ENCODE results near the gene INTS11.
A peak's percentile ranks its signal among the peaks of the same experiment; 100 is the strongest.

INTS11 gene

GRCh38 chr1:1348420-1349255 lies 24.2 kb upstream of the INTS11 start (continued):
- TF ChIP-seq ZNF776 (tag by site-specific recombination; IDR thresholded peaks at IDR 0.05; ENCODE audit: borderline replicate concordance) (no peak), ZNF561 (tag by site-specific recombination; IDR thresholded peaks at IDR 0.05; ENCODE audit: borderline replicate concordance) (no peak; the same call in 1 of the 2 replicates), ZNF335 (tag by site-specific recombination; conservative IDR thresholded peaks at IDR 0.05) (peak; percentile 64), MEIS1 (CRISPR knock-in tag; IDR thresholded peaks at IDR 0.05; ENCODE audit: borderline replicate concordance) (no peak), ZNF19 (tag by site-specific recombination; IDR thresholded peaks at IDR 0.05; ENCODE audit: low read depth) (no peak), KLF8 (tag by site-specific recombination; IDR thresholded peaks at IDR 0.05) (no peak), ZNF571 (tag by site-specific recombination; IDR thresholded peaks at IDR 0.05) (no peak), ZBTB1 (tag by site-specific recombination; IDR thresholded peaks at IDR 0.05) (0 out of 2 replicates have a peak, but pooled peaks have one; percentile 21), ZNF670 (tag by site-specific recombination; IDR thresholded peaks at IDR 0.05; ENCODE audit: low read depth) (no peak), SP2 (tag by site-specific recombination; IDR thresholded peaks at IDR 0.05) (no peak), HOXD13 (CRISPR knock-in tag; IDR thresholded peaks at IDR 0.05; ENCODE audit: borderline replicate concordance) (no peak)
- TF ChIP-seq, protein P1, sequence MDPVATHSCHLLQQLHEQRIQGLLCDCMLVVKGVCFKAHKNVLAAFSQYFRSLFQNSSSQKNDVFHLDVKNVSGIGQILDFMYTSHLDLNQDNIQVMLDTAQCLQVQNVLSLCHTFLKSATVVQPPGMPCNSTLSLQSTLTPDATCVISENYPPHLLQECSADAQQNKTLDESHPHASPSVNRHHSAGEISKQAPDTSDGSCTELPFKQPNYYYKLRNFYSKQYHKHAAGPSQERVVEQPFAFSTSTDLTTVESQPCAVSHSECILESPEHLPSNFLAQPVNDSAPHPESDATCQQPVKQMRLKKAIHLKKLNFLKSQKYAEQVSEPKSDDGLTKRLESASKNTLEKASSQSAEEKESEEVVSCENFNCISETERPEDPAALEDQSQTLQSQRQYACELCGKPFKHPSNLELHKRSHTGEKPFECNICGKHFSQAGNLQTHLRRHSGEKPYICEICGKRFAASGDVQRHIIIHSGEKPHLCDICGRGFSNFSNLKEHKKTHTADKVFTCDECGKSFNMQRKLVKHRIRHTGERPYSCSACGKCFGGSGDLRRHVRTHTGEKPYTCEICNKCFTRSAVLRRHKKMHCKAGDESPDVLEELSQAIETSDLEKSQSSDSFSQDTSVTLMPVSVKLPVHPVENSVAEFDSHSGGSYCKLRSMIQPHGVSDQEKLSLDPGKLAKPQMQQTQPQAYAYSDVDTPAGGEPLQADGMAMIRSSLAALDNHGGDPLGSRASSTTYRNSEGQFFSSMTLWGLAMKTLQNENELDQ (tag by site-specific recombination; IDR thresholded peaks at IDR 0.05; ENCODE audit: low read depth) = no peak

DNA sequence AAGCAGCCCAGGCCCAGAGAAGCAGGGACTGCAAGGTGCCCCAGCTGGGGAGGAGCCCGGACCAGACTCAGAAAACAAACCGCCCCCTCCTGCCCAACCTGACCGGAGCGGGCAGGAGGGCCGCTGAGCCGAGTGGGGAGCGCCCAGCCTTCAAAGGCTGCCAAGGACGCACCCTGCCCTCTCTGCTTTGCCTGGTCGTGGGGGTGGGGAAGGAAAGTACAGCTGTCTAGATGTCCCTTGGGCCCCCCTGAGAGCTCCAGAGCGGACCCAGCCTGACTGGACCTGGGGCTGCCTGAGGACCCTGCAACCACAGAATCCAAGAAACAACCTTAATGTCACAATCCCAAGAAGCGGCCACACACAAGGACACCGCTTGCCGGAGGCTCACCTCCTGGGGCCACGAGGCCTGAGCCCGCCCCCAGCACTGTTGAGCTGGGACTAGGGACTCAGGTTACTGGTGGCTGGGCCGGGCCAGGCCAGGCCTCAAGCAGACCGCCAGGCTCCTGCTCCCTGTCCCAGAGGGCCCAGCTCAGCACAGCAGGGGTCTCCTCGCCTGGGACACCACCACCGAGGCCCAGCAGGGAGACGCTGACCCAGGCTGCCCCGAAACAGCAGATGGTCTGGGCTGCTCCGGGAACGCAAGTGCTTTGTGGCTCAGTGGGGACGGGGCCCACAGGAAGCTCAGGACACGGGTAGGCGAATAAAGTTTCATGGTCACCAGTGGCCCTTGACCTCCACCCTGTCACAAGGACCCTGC lies 23.4 kb upstream of the INTS11 start:
- no peaks in the 10 kb centered on the region for H3K9me3 ChIP-seq (ENCODE audit: control insufficient read depth, insufficient read depth, low read depth, low read length)
- peaks cover 7% of the 10 kb centered on the region for H3K4me1 ChIP-seq (ENCODE audit: control insufficient read depth, insufficient read depth, low read length)
- H3K4me3 ChIP-seq (ENCODE audit: low read depth, low read length) = peak overlapping the region; percentile 64
- CTCF ChIA-PET = interaction anchor here (0.6 to 3.5 kb wide), 7 partner anchors 21 to 191 kb away, joined by 3 to 18 read pairs (median 4); no protein-coding TSS in a partner anchor
- H3K27ac ChIP-seq (ENCODE audit: extremely low read depth, low read depth, low read length) = peak overlapping the region; percentile 87
- peaks cover 0 to 18% of the 10 kb centered on the region in 2 experiments; a peak in 1 of 3 replicates for H3K36me3 ChIP-seq (ENCODE audit: control insufficient read depth in 2 of 2, insufficient read depth in 1 of 2, low read length in 2 of 2)
- POLR2A ChIA-PET = interaction anchor here (0.5 to 1.6 kb wide), 9 partner anchors 9 to 335 kb away, joined by 3 to 10 read pairs (median 4); partner anchors contain the start of genes AURKAIP1 and CCNL2
- peak; percentile 98 for TF ChIP-seq ZIC2 (tag by site-specific recombination; IDR thresholded peaks at IDR 0.05)
- peak; percentile 73; the same call in 1 of the 2 replicates for TF ChIP-seq BCL11B (tag by site-specific recombination; IDR thresholded peaks at IDR 0.05; ENCODE audit: low read depth)
- TF ChIP-seq SCRT1 (tag by site-specific recombination; IDR thresholded peaks at IDR 0.05; ENCODE audit: borderline replicate concordance) = no peak
- 0 out of 2 replicates have a peak, but pooled peaks have one; percentile 45 for TF ChIP-seq ZFP37 (tag by site-specific recombination; IDR thresholded peaks at IDR 0.05)
- TF ChIP-seq GLIS2 (tag by site-specific recombination; IDR thresholded peaks at IDR 0.05) = peak; percentile 94
- no peak for TF ChIP-seq ZBTB7A (tag by site-specific recombination; IDR thresholded peaks at IDR 0.05; ENCODE audit: low read depth)
- TF ChIP-seq, protein P2, sequence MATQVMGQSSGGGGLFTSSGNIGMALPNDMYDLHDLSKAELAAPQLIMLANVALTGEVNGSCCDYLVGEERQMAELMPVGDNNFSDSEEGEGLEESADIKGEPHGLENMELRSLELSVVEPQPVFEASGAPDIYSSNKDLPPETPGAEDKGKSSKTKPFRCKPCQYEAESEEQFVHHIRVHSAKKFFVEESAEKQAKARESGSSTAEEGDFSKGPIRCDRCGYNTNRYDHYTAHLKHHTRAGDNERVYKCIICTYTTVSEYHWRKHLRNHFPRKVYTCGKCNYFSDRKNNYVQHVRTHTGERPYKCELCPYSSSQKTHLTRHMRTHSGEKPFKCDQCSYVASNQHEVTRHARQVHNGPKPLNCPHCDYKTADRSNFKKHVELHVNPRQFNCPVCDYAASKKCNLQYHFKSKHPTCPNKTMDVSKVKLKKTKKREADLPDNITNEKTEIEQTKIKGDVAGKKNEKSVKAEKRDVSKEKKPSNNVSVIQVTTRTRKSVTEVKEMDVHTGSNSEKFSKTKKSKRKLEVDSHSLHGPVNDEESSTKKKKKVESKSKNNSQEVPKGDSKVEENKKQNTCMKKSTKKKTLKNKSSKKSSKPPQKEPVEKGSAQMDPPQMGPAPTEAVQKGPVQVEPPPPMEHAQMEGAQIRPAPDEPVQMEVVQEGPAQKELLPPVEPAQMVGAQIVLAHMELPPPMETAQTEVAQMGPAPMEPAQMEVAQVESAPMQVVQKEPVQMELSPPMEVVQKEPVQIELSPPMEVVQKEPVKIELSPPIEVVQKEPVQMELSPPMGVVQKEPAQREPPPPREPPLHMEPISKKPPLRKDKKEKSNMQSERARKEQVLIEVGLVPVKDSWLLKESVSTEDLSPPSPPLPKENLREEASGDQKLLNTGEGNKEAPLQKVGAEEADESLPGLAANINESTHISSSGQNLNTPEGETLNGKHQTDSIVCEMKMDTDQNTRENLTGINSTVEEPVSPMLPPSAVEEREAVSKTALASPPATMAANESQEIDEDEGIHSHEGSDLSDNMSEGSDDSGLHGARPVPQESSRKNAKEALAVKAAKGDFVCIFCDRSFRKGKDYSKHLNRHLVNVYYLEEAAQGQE (tag by site-specific recombination; IDR thresholded peaks at IDR 0.05) = no peak
- peak; percentile 35; the same call in 1 of the 2 replicates for TF ChIP-seq KLF1 (tag by site-specific recombination; IDR thresholded peaks at IDR 0.05)
- no peak for TF ChIP-seq ZNF132 (tag by site-specific recombination; IDR thresholded peaks at IDR 0.05; ENCODE audit: borderline replicate concordance)
- TF ChIP-seq ZNF169 (tag by site-specific recombination; IDR thresholded peaks at IDR 0.05) = no peak
- TF ChIP-seq ZNF654 (tag by site-specific recombination; IDR thresholded peaks at IDR 0.05; ENCODE audit: low read depth) = no peak
- no peak for TF ChIP-seq ZNF514 (tag by site-specific recombination; IDR thresholded peaks at IDR 0.05)
- TF ChIP-seq OVOL3 (tag by site-specific recombination; IDR thresholded peaks at IDR 0.05) = 0 out of 2 replicates have a peak, but pooled peaks have one; percentile 13
- TF ChIP-seq ZNF16 (tag by site-specific recombination; IDR thresholded peaks at IDR 0.05; ENCODE audit: low read depth) = no peak
- TF ChIP-seq RBAK (tag by site-specific recombination; IDR thresholded peaks at IDR 0.05) = no peak
- TF ChIP-seq, protein P3, sequence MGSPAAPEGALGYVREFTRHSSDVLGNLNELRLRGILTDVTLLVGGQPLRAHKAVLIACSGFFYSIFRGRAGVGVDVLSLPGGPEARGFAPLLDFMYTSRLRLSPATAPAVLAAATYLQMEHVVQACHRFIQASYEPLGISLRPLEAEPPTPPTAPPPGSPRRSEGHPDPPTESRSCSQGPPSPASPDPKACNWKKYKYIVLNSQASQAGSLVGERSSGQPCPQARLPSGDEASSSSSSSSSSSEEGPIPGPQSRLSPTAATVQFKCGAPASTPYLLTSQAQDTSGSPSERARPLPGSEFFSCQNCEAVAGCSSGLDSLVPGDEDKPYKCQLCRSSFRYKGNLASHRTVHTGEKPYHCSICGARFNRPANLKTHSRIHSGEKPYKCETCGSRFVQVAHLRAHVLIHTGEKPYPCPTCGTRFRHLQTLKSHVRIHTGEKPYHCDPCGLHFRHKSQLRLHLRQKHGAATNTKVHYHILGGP (tag by site-specific recombination; IDR thresholded peaks at IDR 0.05) = no peak
- peak; percentile 46; the same call in 1 of the 2 replicates for TF ChIP-seq WT1 (tag by site-specific recombination; IDR thresholded peaks at IDR 0.05)

Measured in HEK293 (cell line).